SKM-1 treated with dmso at 0.1 percent for 144 hours (cell line): ENCODE measurements around the gene CCDC91.
"Not testable (repeated sequence)": the region's sequence is repeated elsewhere in the genome, so short reads cannot be mapped to it uniquely, and the experiment has no call there.

Experiments used
- DNase-seq: peaks from one replicate; lab custom pipeline; 2025; ENCODE audit not compliant: unreplicated experiment; lab: John Stamatoyannopoulos, UW

CCDC91 gene

GRCh38 chr12:28180786-28181185, 9.5 kb upstream of the CCDC91 start:
- no peak for DNase-seq

- no peak for DNase-seq
Observed at GRCh38 chr12:28184375-28184774, 5.9 kb upstream of the CCDC91 start.

GRCh38 chr12:28186500-28186899, 3.8 kb upstream of the CCDC91 start:
- DNase-seq = no peak

- DNase-seq = no peak
Observed at GRCh38 chr12:28189784-28190320, 404 bp upstream of the CCDC91 start.

DNA sequence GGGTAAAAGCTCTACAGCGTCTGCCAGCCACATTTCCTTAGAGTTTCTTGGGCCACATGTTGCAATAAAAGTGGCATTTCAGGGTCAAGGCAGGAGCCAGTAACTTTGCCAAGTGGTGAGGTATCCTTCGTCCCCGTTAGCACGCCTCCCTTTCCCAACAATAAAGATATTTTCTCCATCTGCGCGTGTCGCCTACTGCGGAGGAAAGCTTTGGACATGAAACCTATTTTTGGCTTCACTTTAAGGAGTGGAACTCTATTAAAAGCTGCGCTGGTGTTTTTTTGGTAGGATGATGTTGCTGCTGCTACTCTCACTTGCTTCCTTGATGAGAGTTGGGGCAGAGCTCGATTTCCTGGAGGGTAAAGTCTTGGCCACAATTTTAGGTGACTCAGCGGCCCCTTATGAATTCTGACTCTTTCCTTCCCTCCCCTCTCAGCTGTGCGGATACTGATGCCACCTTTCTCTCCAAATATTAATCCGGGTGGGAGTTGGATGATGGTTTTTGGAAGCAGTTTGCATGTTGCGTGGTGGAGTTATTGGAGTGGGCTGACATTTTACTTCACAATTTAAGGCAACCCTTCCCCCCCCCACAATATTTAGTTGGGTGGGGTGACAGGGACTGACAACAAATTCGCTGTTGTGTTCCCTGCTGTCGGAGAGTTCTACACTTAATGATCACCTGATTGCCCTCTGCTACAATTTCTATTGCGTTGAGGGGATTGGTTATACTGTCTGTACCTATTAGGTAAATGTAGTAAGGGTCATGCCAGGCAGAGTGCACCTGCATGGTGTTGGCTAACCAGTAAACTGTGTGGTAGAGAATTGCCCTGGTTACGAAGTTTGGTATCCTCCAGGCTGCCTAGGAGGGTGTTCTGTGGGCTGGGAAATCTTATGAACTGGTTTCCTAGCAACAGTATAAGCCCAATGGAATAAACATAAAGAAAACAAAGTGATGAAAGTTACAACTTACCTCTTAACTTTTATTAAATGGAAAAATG, 1.1 kb downstream of the CCDC91 start:
- DNase-seq = no peak

- no peak for DNase-seq
Observed at GRCh38 chr12:28192125-28192524, 1.9 kb downstream of the CCDC91 start.

DNA sequence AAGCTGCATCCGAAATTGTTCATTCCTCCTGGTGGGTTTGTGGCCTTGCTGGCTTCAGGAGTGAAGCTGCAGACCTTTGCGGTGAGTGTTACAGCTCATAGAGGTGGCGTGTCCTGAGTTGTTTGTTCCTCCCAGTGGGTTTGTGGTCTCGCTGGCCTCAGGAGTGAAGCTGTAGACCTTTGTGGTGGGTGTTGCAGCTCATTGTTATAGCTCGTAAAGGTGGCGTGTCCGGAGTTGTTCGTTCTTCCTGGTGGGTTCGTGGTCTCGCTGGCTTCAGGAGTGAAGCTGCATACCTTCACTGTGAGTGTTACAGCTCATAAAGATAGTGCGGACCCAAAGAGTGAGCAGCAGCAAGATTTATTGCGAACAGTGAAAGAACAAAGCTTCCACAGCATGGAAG, 4.4 kb downstream of the CCDC91 start:
- DNase-seq = not testable (repeated sequence)

- DNase-seq = not testable (repeated sequence)
Observed at GRCh38 chr12:28201136-28201535, 10.9 kb downstream of the CCDC91 start.

- no peak for DNase-seq
Observed at GRCh38 chr12:28202374-28203130, 12.3 kb downstream of the CCDC91 start.

DNA sequence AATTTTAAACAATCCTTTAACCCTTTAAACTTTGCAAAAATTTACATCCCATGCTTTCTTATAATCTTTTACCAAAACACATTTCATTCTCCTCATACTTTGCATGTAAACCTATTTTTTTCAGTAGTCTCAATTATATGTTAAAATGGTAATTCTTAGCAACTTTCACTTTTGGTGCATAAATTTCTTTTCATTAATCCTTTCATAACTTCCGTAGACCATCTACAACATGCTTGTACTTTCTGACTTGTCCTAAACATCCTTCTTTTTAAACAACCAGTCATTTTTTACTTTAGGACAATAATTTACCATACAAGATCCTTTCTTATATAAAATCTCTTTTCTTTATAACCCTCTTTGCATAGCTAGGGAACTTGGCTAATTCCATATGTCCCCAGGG, 19.5 kb downstream of the CCDC91 start:
- no peak for DNase-seq

DNA sequence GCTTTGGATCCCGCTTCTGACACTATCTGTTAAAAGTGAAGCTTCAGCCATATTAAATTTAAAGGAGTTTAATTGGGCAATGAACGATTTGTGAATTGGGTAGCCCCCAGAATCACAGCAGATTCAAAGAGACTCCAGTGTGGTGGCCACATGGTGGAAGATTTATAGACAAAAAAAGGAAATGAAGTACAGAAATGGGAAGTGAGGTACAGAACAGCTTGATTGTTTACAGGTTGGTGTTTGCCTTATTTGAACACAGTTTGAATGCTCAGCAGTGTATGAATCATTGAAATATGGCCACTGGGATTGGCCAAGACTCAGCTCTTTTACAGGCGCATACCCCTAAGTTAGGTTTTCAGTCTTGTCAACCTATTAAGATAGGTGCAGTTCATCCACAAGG, 21.9 kb downstream of the CCDC91 start:
- no peak for DNase-seq

- no peak for DNase-seq
Observed at GRCh38 chr12:28215021-28215420, 24.8 kb downstream of the CCDC91 start.

DNA sequence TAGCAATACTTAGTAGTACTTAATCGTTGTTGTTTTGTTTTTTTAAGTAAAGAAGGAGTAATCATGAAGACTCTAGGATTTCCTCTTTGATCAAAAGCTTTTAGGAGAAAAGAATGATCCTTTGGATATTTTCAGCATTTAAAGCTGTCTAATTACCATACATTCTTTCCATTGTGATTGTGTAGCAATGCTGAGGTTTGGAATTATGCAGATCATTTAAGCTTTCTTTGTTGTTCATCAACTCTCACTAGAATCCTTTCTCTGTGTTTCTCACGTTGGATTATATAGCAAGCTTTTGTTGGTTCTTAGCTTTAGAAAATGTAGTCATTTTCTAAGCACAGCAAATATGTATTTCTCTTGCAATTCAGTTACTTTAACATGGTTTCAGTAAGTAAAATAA, 25.8 kb downstream of the CCDC91 start:
- DNase-seq = no peak

DNA sequence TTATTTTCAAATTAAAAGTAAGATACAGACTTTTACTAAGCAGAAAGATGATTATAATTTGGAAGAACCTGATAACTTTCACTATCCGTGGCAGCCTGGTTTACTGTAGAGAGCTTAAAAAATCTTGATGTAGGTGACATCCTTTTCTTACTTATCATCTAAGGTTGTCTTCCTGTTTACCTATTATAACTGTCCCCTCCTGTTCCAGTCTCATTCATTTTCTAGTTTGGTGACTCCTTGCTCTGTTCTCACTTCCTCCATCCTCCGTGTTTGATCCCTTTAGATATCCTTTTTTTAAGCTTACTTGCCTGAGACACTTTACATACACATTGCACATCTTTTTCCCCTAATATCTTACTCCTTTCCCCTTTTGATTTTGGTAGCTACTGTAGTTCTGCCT, 27.5 kb downstream of the CCDC91 start:
- no peak for DNase-seq

GRCh38 chr12:28218875-28219274, 28.6 kb downstream of the CCDC91 start:
- DNase-seq = no peak

GRCh38 chr12:28219827-28220226, 29.6 kb downstream of the CCDC91 start:
- no peak for DNase-seq

GRCh38 chr12:28222081-28222700, 31.9 kb downstream of the CCDC91 start:
- no peak for DNase-seq

GRCh38 chr12:28223025-28223554, 32.8 kb downstream of the CCDC91 start:
- DNase-seq = no peak

DNA sequence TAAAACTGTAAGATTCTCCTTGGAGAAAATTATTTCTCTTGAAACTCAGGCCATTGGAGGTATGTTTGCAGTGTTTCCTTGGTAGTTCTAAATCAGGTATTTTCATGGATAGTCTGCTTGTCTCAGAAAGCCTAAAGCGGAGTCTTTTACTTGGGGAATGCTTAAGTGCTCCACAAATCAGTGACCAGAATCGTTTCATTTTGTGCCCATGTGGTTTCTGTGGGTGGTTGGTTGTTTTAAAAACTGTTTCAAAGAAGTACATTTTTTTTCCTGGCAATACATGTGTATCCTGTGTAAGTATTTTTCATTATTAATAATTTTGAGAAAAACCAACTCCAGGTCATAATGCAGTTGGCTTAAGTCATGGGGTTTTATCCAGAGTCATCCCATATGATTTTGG, 33.6 kb downstream of the CCDC91 start:
- no peak for DNase-seq

DNA sequence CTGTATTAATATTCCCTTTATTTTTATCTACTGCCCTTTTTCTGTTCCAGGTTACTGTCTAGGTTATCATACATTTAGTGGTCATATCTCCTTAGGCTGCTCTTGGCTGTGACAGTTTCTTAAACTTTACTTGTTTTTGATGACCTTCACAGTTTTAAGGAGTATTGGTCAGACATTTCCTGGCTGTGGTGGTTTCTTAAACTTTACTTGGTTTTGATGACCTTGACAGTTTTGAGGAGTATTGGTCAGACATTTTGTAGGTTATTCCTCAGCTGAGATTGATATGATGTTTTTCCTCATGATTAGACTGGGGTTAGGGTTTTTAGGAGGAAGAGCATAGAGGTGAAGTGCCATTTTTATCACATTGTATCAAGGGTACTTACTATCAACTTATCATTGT, 36.4 kb downstream of the CCDC91 start:
- DNase-seq = no peak

DNA sequence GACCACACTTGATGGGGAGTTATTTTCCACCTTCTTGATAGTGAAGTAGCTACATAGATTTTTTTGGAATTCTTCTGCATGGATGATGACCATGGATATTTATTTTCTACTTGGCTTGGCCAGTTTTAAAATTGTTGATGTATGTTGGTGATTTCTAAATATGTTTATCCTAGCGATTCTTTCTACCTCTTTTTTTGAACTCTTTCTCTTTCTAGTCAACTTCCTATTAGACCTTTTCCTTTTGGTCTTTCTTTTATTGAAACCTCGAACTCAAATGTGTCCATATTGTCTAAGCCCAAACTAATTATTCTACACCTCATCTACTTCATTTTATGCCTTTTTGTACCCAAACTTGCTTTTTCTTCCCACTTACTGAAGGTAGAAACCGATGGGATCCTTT, 37.0 kb downstream of the CCDC91 start:
- no peak for DNase-seq
